Stimulated activated CD4-positive, alpha-beta T cell treated with anti-CD3 and anti-CD28 coated beads, Interleukin-4, amount 100 ng/mL, for 48 hours (primary cell): ENCODE data around the gene TTBK1.

Experiments used
- DNase-seq, 2 donors: peaks; one replicate each; pipeline ENCODE4 v3.0.0-alpha.2; 2020; ENCODE audit warnings: low read depth in 2 of 2

TTBK1 gene

DNA sequence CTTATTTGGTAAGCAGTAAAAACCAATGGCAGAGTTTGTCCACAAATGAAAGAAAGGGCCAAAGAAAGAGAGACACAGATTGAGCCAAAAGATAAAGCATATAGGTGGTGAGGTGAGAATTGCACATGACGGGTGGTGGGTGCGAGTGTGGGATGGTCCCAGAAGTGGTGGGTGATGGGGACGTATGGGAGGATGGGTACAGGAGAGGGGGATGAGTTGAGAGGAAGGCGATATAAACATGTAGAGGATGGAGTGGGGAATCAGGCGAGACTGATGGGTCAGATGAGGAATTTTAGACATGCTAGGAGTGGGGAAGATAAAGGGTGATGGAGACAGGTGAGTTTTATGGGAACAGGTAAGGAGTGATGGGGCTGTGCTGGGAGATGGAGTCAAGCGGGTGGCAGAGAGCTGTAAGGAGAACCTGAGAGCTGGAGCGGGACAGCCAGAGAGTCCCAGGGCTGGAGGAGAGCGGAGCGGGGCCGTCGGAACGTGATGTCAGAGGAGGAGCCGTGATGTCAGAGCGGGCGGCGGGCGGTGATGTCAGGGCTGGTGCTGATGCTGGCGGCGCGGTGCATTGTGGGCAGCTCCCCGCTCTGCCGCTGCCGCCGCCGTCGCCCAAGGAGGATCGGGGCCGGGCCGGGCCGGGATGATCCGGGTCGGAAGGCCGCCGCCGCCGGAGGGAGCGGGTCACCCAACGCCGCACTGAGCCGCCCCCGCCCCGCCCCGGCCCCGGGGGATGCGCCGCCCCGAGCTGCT, at the start of gene TTBK1:
Gene TTBK1, plus strand, starts transcription at position 574 of the 756 bp plus-strand sequence. CDS start 3,180 bp downstream, outside the sequence.
- peak in 1 of 2 donors; percentile 36 for DNase-seq

DNA sequence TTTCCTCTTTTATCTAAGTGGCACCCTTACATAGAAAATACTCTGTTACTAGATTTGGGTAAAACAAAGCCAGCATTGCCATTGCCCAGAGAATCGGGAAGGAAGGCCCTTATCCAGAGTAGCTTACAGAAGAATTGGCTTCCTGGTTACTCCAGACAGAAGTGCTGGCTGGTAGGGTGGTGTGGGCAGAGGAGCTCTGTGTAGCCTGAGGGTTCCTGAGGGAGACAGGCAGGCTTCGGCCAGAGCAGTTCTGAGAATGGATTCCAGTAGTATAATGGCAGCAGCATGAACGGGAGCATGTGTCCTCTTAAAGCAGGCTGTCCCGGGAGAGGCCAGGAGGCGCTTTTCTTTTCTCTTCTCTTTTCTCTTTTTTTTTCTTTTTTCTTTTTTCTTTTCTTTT, 49.4 kb upstream of the TTBK1 start:
- no peak for DNase-seq

GRCh38 chr6:43196337-43196736, 46.9 kb upstream of the TTBK1 start:
- no peak for DNase-seq

GRCh38 chr6:43199912-43200311, 43.4 kb upstream of the TTBK1 start:
- no peak for DNase-seq

- no peak for DNase-seq
Observed at GRCh38 chr6:43200541-43200940, 42.7 kb upstream of the TTBK1 start.

DNA sequence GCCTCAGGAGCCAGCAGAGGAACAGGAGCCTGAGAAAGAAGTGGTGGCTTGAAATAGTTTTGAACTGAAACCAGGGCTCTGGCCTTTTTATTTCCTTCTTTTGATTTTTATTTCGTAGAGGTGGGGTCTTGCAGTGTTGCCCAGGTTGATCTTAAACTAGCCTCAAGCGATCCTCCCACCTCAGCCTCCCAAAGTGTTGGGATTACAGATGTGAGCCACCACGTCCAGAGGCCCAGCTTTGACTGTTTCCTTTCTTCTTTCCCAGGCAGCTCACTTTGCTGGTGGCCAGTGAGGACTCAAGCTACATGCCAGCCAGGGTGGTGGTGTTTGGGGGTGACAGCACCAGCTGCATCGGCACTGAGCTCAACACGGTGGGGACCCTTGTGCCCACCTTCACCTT, 40.8 kb upstream of the TTBK1 start:
- no peak for DNase-seq

DNA sequence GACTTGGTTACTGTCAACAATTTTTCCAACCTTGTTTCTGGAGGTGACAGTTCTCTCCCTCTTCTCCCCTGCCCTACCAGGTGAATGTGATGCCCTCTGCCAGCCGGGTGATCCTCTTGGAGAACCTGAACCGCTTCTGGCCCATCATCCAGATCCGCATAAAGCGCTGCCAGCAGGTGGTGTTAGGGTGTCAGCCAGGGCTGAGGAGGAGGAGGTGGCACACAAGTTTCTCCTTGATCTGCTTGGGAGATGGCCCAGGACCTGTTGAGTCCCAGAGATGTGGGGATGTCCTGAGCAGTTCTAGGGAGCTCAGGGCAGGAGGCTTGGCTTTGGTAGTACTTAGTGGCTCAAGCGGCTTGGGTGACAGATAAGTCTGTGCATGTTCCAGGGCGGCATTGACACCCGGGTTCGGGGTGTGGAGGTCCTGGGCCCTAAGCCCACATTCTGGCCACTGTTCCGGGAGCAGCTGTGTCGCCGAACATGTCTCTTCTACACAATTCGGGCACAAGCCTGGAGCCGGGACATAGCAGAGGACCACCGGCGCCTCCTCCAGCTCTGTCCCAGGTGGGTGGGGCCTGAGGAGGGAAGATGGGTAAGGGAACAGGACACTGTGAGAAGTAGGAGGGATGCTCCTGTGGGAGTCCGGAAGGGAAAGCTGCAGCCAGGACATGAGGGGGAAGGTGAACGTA, 40.1 kb upstream of the TTBK1 start:
- no peak for DNase-seq

GRCh38 chr6:43203718-43204095, 39.6 kb upstream of the TTBK1 start:
- DNase-seq, result no peak

GRCh38 chr6:43204271-43205105, 38.8 kb upstream of the TTBK1 start:
- no peak for DNase-seq

- DNase-seq, result no peak
Observed at GRCh38 chr6:43205849-43206248, 37.4 kb upstream of the TTBK1 start.

- DNase-seq, result no peak
Observed at GRCh38 chr6:43207286-43207685, 36.0 kb upstream of the TTBK1 start.

- DNase-seq, result no peak
Observed at GRCh38 chr6:43211955-43212354, 31.3 kb upstream of the TTBK1 start.

GRCh38 chr6:43213431-43213830, 29.9 kb upstream of the TTBK1 start:
- DNase-seq, result no peak

- no peak for DNase-seq
Observed at GRCh38 chr6:43215066-43215465, 28.2 kb upstream of the TTBK1 start.

DNA sequence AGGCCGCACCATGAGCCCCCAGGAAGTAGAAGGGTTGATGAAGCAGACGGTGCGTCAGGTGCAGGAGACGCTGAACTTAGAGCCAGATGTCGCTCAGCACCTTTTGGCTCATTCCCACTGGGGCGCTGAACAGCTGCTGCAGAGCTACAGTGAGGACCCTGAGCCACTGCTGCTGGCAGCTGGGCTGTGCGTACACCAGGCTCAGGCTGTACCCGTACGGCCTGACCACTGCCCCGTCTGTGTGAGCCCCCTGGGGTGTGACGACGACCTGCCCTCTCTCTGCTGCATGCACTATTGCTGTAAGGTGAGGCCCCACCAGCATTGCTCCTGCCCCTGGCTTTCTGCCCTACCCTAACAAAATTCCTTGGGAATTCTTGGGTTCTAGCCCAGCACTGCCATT, 27.1 kb upstream of the TTBK1 start:
- no peak for DNase-seq

GRCh38 chr6:43217351-43217750, 25.9 kb upstream of the TTBK1 start:
- no peak for DNase-seq

GRCh38 chr6:43219119-43219518, 24.2 kb upstream of the TTBK1 start:
- no peak for DNase-seq

- DNase-seq, result no peak
Observed at GRCh38 chr6:43219814-43220213, 23.5 kb upstream of the TTBK1 start.

DNA sequence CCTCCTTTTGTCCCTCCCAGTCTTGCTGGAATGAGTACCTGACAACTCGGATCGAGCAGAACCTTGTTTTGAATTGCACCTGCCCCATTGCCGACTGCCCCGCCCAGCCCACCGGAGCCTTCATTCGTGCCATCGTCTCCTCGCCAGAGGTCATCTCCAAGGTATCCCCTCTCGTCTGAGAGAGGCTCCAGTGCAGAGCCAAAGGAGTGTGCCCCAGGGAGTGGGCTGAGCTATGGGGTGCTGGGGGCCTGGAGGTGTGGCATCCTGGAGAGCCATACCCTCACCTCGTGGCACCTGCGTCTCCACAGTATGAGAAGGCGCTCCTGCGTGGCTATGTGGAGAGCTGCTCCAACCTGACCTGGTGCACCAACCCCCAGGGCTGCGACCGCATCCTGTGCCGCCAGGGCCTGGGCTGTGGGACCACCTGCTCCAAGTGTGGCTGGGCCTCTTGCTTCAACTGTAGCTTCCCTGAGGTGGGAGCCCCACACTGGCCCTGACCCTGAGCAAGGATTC, 22.8 kb upstream of the TTBK1 start:
- DNase-seq, result no peak

- DNase-seq, result no peak
Observed at GRCh38 chr6:43221046-43221972, 22.0 kb upstream of the TTBK1 start.

DNA sequence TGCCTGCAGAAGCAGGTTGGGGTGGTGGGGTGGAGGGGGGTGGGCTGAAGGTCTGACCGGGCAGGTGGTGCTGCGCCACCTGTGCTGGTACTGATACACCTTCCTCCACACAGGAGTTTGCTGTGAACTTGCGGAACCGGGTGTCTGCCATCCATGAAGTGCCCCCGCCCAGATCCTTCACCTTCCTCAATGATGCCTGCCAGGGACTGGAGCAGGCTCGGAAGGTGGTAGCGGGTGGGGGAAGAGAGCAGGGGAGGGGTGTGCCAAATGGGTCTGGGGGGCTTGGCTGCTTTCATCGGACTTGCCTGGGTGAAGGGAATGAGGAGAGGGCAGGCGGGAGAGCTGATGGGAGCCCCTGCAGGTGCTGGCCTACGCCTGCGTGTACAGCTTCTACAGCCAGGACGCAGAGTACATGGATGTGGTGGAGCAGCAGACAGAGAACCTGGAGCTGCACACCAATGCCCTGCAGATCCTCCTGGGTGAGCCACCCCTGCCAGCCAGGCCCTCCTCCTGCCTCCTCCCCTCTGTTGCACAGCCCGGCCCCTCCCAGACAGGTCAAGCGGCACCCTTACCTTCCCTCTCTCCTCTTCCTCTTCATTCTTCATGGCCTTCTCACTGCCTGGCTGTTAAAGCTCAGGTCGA, 20.7 kb upstream of the TTBK1 start:
- no peak for DNase-seq
